Pancreas (tissue), 10 donors: ENCODE results near the gene DOCK4. TPM values are rescaled to one million over a fixed set of nuclear protein-coding genes. Genes with fewer than 3 reads are reported as not detected.

ENCODE experiments used
- ATAC-seq, 4 donors: fragments of 200-7000 bp; cut with Tn5 transposase; one replicate each; pipeline versions ENCODE4 v1.8.0 to v1.9.1; 2020; ENCODE audit warnings: mild to moderate bottlenecking in 4 of 4, moderate library complexity in 4 of 4
- DNase-seq, 6 donors: peaks; one replicate each; pipeline ENCODE4 v3.0.0-alpha.2; 2020
- FAIRE-seq: peaks from 2 replicates; lab custom pipeline; 2012; peaks lifted over from hg19 to GRCh38; lab: Jason Lieb, UNC
- H3K27ac ChIP-seq, 4 donors: fragments of 200-600 bp; sonication (generic); 1 replicate in 3 of 4; 2 replicates in 1 of 4; pipeline versions ENCODE4 v1.5.0 to v1.8.0; 2020
- H3K27me3 ChIP-seq, 4 donors: fragments of 200-600 bp; one replicate each; pipeline ENCODE4 v1.8.0; 2021
- H3K36me3 ChIP-seq, 3 donors: fragments of 200-600 bp; sonication (generic) in 1 of 3; one replicate each; pipeline versions ENCODE4 v1.5.0 to v1.8.0; 2020 to 2021
- H3K4me1 ChIP-seq, 3 donors: fragments of 200-600 bp; one replicate each; pipeline ENCODE4 v1.8.0; 2021
- H3K4me3 ChIP-seq, 4 donors: fragments of 200-600 bp; sonication (generic) in 2 of 4; one replicate each; pipeline versions ENCODE4 v1.5.0 to v1.8.0; 2020 to 2021
- H3K9me3 ChIP-seq, 4 donors: fragments of 200-600 bp; one replicate each; pipeline ENCODE4 v1.8.0; 2021
- CTCF ChIP-seq, 4 donors: fragments of 200-600 bp; sonication (generic) in 3 of 4; IDR thresholded peaks; one replicate each; pipeline versions ENCODE4 v1.5.0 to v1.8.0; 2021; ENCODE audit warnings: antibody characterized with exemption in 4 of 4
- WGBS, 2 donors: extraction: QIAGEN DNeasy Blood & Tissue Kit; methylation state at CpG; one replicate each; pipeline ENCODE4 v1.1.7; 2013; 5-methylcytosine and 5-hydroxymethylcytosine counted together
- intact Hi-C, 3 donors: fragments of 100-400 bp; cut with DNase I; formaldehyde crosslinking; loops; one replicate each; pipeline versions ENCODE4 v1.11.1 to v1.14.2; 2022
- polyA plus RNA-seq, 2 donors: library from polyadenylated mRNA; stranded (reverse); fragments of 200-250 nt; gene quantifications; one replicate each; pipeline ENCODE4 v1.2.3, GENCODE V29; 2013
- total RNA-seq, 6 donors: library from RNA; stranded (reverse); fragmentation: NEBNext Ultra II Directional in 4 of 6; extraction: Animal tissue kit (Norgen Biotek cat#: 25700) in 4 of 6; gene quantifications; one replicate each; pipeline versions ENCODE4 v1.2.1 to v1.2.4, GENCODE V29; 2021 to 2023
- donor health status: healthy with polysubstance abuse.
- donor health status: DM: no; HTN: no; CAD: no; lungs with moderate emphysema.
- donor health status: DM: no; HTN: no; CAD: no.
- donor health status: control.
- donor health status: control.
- donor health status: Bipolar disorder and iron deficiency.
- donor health status: DM: yes; HTN: yes; CAD: no.
- donor health status: DM: no; HTN: no; CAD: no.
- donor health status: DM: no; HTN: no; CAD: no.
- donor health status: DM: yes; HTN: yes; CAD: no.

DOCK4 gene
- total and polyA plus RNA-seq, 8 donors, result 5.4 to 15.5 (median 6.1) TPM

GRCh38 chr7:111760043-111760442 lies 446.2 kb downstream of the DOCK4 start:
- no peaks in the 10 kb centered on the region for H3K4me1 ChIP-seq
- no peak for FAIRE-seq
- TF ChIP-seq CTCF (IDR thresholded peaks at IDR 0.05), result no peak
- no peak for DNase-seq
- no peak overlapping the region for H3K27ac ChIP-seq
- no peak for ATAC-seq
- intact Hi-C loops, result no loop called here
- H3K27me3 ChIP-seq, result no peaks in the 10 kb centered on the region
- no peaks in the 10 kb centered on the region for H3K9me3 ChIP-seq
- WGBS, 2 donors, result 85 to 86% methylated on average over 8 of the region's 8 CpGs
- peaks cover 0 to 5% (median 0%) of the 10 kb centered on the region in 3 donors for H3K36me3 ChIP-seq
- H3K4me3 ChIP-seq, result no peak overlapping the region

GRCh38 chr7:111758332-111758731 lies 447.9 kb downstream of the DOCK4 start:
- TF ChIP-seq CTCF (IDR thresholded peaks at IDR 0.05), result no peak
- Histone ChIP-seq H3K4me1 (no peaks in the 10 kb centered on the region), H3K27me3 (no peaks in the 10 kb centered on the region), H3K27ac (no peak overlapping the region), H3K9me3 (no peaks in the 10 kb centered on the region), H3K4me3 (no peak overlapping the region), H3K36me3 (peaks cover 0 to 5% (median 0%) of the 10 kb centered on the region in 3 donors)
- intact Hi-C loops, result no loop called here
- DNase-seq, result no peak
- no peak for FAIRE-seq
- no peak for ATAC-seq
- WGBS, 2 donors, result 76 to 82% methylated on average over 5 of the region's 5 CpGs

- Histone ChIP-seq H3K4me3 (no peak overlapping the region), H3K27me3 (no peaks in the 10 kb centered on the region), H3K9me3 (no peaks in the 10 kb centered on the region), H3K36me3 (peaks cover 0 to 5% (median 0%) of the 10 kb centered on the region in 3 donors), H3K27ac (no peak overlapping the region), H3K4me1 (no peaks in the 10 kb centered on the region)
- intact Hi-C loops, result no loop called here
- ATAC-seq (peak in 3 of 4 donors; percentile 30 to 52 (median 50)), FAIRE-seq (no peak), DNase-seq (peak in 3 of 6 donors; percentile 11 to 26 (median 23))
- no peak for TF ChIP-seq CTCF (IDR thresholded peaks at IDR 0.05)
- 91% methylated on average over 11 of the region's 11 CpGs for WGBS, 2 donors
Measured at GRCh38 chr7:111756687-111757178, 449.5 kb downstream of the DOCK4 start.

- Histone ChIP-seq H3K4me1 (no peaks in the 10 kb centered on the region), H3K9me3 (no peaks in the 10 kb centered on the region), H3K4me3 (no peak overlapping the region), H3K27me3 (no peaks in the 10 kb centered on the region), H3K27ac (no peak overlapping the region), H3K36me3 (peaks cover 0 to 5% (median 0%) of the 10 kb centered on the region in 3 donors)
- FAIRE-seq (no peak), DNase-seq (no peak), ATAC-seq (no peak)
- TF ChIP-seq CTCF (IDR thresholded peaks at IDR 0.05), result no peak
- intact Hi-C loops, result no loop called here
- WGBS, 2 donors, result 92 to 95% methylated on average over 6 of the region's 6 CpGs
Measured at GRCh38 chr7:111755383-111755782, 450.8 kb downstream of the DOCK4 start.

GRCh38 chr7:111753968-111754367 lies 452.2 kb downstream of the DOCK4 start:
- H3K4me3 ChIP-seq, result no peak overlapping the region
- H3K27ac ChIP-seq, result no peak overlapping the region
- no peaks in the 10 kb centered on the region for H3K4me1 ChIP-seq
- no peak for FAIRE-seq
- H3K36me3 ChIP-seq, result no peaks in the 10 kb centered on the region
- H3K27me3 ChIP-seq, result no peaks in the 10 kb centered on the region
- no peak for DNase-seq
- WGBS, 2 donors, result 37 to 42% methylated on average over 3 of the region's 3 CpGs
- TF ChIP-seq CTCF (IDR thresholded peaks at IDR 0.05), result no peak
- peak in 2 of 4 donors; percentile 31 to 57 for ATAC-seq
- no peaks in the 10 kb centered on the region for H3K9me3 ChIP-seq
- intact Hi-C loops, result no loop called here
